Mesenchymal stem cell (in vitro differentiated cells and primary cell): Measurements from ENCODE around the gene CACNA1I.
A peak's percentile ranks its signal among the peaks of the same experiment; 100 is the strongest.

ENCODE experiments used
- DNase-seq: peaks from one replicate; pipeline ENCODE4 v3.0.0-alpha.2; 2013
- H2AFZ ChIP-seq: one replicate; pipeline ENCODE4 v1.6.1; 2013; ENCODE audit warnings: low read depth, mild to moderate bottlenecking, control low read depth, inconsistent platforms, low read length, moderate library complexity
- H2AK5ac ChIP-seq: 2 replicates; pipeline ENCODE4 v1.6.1; 2013; ENCODE audit warnings: low read length, moderate library complexity, mild to moderate bottlenecking, inconsistent platforms; ENCODE audit not compliant: severe bottlenecking
- H2BK120ac ChIP-seq: one replicate; pipeline ENCODE4 v1.6.1; 2013; ENCODE audit warnings: low read depth, mild to moderate bottlenecking, inconsistent platforms, low read length, moderate library complexity
- H2BK12ac ChIP-seq, 2 experiments: one replicate each; pipeline ENCODE4 v1.6.1; 2013; ENCODE audit warnings: inconsistent platforms in 2 of 2, low read length in 2 of 2, mild to moderate bottlenecking in 2 of 2, moderate library complexity in 2 of 2, control low read depth in 1 of 2
- H2BK15ac ChIP-seq: one replicate; pipeline ENCODE4 v1.6.1; 2013; ENCODE audit warnings: mild to moderate bottlenecking, low read depth, inconsistent platforms; ENCODE audit not compliant: poor library complexity, severe bottlenecking
- H2BK5ac ChIP-seq: 2 replicates; pipeline ENCODE4 v1.6.1; 2013; ENCODE audit warnings: low read depth, mild to moderate bottlenecking, low read length, control low read depth, inconsistent platforms; ENCODE audit not compliant: poor library complexity, severe bottlenecking
- H3K14ac ChIP-seq, 2 experiments: one replicate each; pipeline ENCODE4 v1.6.1; 2013; ENCODE audit warnings: inconsistent platforms in 2 of 2, low read length in 2 of 2, control low read depth in 1 of 2, mild to moderate bottlenecking in 1 of 2, moderate library complexity in 1 of 2
- H3K18ac ChIP-seq, 2 experiments: one replicate each; pipeline ENCODE4 v1.6.1; 2013; ENCODE audit warnings: inconsistent platforms in 2 of 2, low read length in 2 of 2, control low read depth in 1 of 2, low read depth in 1 of 2, mild to moderate bottlenecking in 1 of 2
- H3K23ac ChIP-seq, 2 experiments: one replicate each; pipeline ENCODE4 v1.6.1; 2013; ENCODE audit warnings: inconsistent platforms in 2 of 2, low read length in 2 of 2, mild to moderate bottlenecking in 2 of 2, moderate library complexity in 2 of 2, control low read depth in 1 of 2
- H3K27ac ChIP-seq: 2 replicates; pipeline ENCODE4 v1.5.1; 2013; ENCODE audit warnings: mild to moderate bottlenecking, moderate library complexity, low read length, control low read depth, inconsistent platforms; ENCODE audit not compliant: poor library complexity, severe bottlenecking
- H3K27me3 ChIP-seq, 2 experiments: 2 replicates each; pipeline versions ENCODE4 v1.6.1 to v1.7.0; 2013; ENCODE audit warnings: low read length in 2 of 2, mild to moderate bottlenecking in 2 of 2, moderate library complexity in 2 of 2, control low read depth in 1 of 2, inconsistent platforms in 1 of 2; ENCODE audit not compliant: control insufficient read depth in 1 of 2, insufficient read depth in 1 of 2
- H3K36me3 ChIP-seq, 2 experiments: 2 replicates each; pipeline versions ENCODE4 v1.6.1 to v1.7.0; 2013; ENCODE audit warnings: low read length in 2 of 2, control low read depth in 1 of 2, inconsistent platforms in 1 of 2, low read depth in 1 of 2, mild to moderate bottlenecking in 1 of 2; ENCODE audit not compliant: insufficient read depth in 2 of 2, control insufficient read depth in 1 of 2
- H3K4ac ChIP-seq, 2 experiments: one replicate each; pipeline ENCODE4 v1.6.1; 2013; ENCODE audit warnings: inconsistent platforms in 2 of 2, low read length in 2 of 2, mild to moderate bottlenecking in 2 of 2, moderate library complexity in 2 of 2, control low read depth in 1 of 2, low read depth in 1 of 2
- H3K4me1 ChIP-seq: 2 replicates; pipeline ENCODE4 v1.6.1; 2013; ENCODE audit warnings: low read depth, low read length, control low read depth; ENCODE audit not compliant: control insufficient read depth, insufficient read depth
- H3K4me2 ChIP-seq: 2 replicates; pipeline ENCODE4 v1.6.1; 2013; ENCODE audit warnings: low read length, mild to moderate bottlenecking, inconsistent platforms; ENCODE audit not compliant: poor library complexity, severe bottlenecking
- H3K4me3 ChIP-seq, 2 experiments: 2 replicates each; pipeline versions ENCODE4 v1.5.1 to v1.7.0; 2013; ENCODE audit warnings: low read length in 2 of 2, mild to moderate bottlenecking in 2 of 2, control low read depth in 1 of 2, low read depth in 1 of 2; ENCODE audit not compliant: insufficient read depth in 1 of 2
- H3K79me1 ChIP-seq: replicated peaks from 2 replicates; pipeline ENCODE4 v1.6.1; 2013; ENCODE audit warnings: mild to moderate bottlenecking, control low read depth, low read length, inconsistent platforms; ENCODE audit not compliant: poor library complexity, severe bottlenecking
- H3K9ac ChIP-seq: 2 replicates; pipeline ENCODE4 v1.7.0; 2013; ENCODE audit warnings: mild to moderate bottlenecking, low read length, moderate library complexity
- H3K9me3 ChIP-seq: 2 replicates; pipeline ENCODE4 v1.7.0; 2013; ENCODE audit warnings: mild to moderate bottlenecking, low read length; ENCODE audit not compliant: control insufficient read depth
- H4K8ac ChIP-seq: one replicate; pipeline ENCODE4 v1.6.1; 2013; ENCODE audit warnings: inconsistent platforms, mild to moderate bottlenecking, low read length, moderate library complexity
- H4K91ac ChIP-seq: one replicate; pipeline ENCODE4 v1.6.1; 2013; ENCODE audit warnings: mild to moderate bottlenecking, low read length, inconsistent platforms
- WGBS: methylation state at CpG from one replicate; pipeline ENCODE4 v1.1.7; 2013; ENCODE audit warnings: mixed read lengths; 5-methylcytosine and 5-hydroxymethylcytosine counted together

Gene CACNA1I

GRCh38 chr22:39666926-39667325 is 96.4 kb downstream of the CACNA1I start:
- H4K91ac ChIP-seq = no peak overlapping the region
- H3K23ac ChIP-seq = no peak overlapping the region
- peaks cover 20% of the 10 kb centered on the region for H3K9me3 ChIP-seq
- no peak overlapping the region for H3K18ac ChIP-seq
- H2AFZ ChIP-seq = no peak overlapping the region
- no peak overlapping the region for H2BK15ac ChIP-seq
- H2AK5ac ChIP-seq = no peak overlapping the region
- H3K79me1 ChIP-seq = no peaks in the 10 kb centered on the region
- no peak overlapping the region for H2BK120ac ChIP-seq
- H3K4me1 ChIP-seq = peaks cover 10% of the 10 kb centered on the region
- H3K4ac ChIP-seq = no peak overlapping the region
- H2BK12ac ChIP-seq = no peak overlapping the region
- H2BK5ac ChIP-seq = no peak overlapping the region
- no peak overlapping the region for H3K9ac ChIP-seq
- no peak overlapping the region for H3K27ac ChIP-seq
- no peak overlapping the region for H3K4me3 ChIP-seq
- H4K8ac ChIP-seq = no peak overlapping the region
- WGBS = 51% methylated on average over 7 of the region's 7 CpGs
- no peak overlapping the region for H3K14ac ChIP-seq
- no peak overlapping the region for H3K4me2 ChIP-seq
- no peak for DNase-seq
- peaks cover 57% of the 10 kb centered on the region in 2 experiments for H3K27me3 ChIP-seq
- H3K36me3 ChIP-seq = no peaks in the 10 kb centered on the region

GRCh38 chr22:39669432-39669831 is 98.9 kb downstream of the CACNA1I start:
- no peak overlapping the region for H2AFZ ChIP-seq
- no peak overlapping the region for H3K18ac ChIP-seq
- peaks cover 34% of the 10 kb centered on the region for H3K9me3 ChIP-seq
- no peak overlapping the region for H3K4ac ChIP-seq
- no peak overlapping the region for H2BK5ac ChIP-seq
- DNase-seq = no peak
- H2BK15ac ChIP-seq = no peak overlapping the region
- no peak overlapping the region for H3K14ac ChIP-seq
- peaks cover 33 to 39% of the 10 kb centered on the region in 2 experiments for H3K27me3 ChIP-seq
- no peak overlapping the region for H3K4me2 ChIP-seq
- H3K79me1 ChIP-seq = no peaks in the 10 kb centered on the region
- H2AK5ac ChIP-seq = no peak overlapping the region
- peaks cover 7% of the 10 kb centered on the region for H3K4me1 ChIP-seq
- no peak overlapping the region for H2BK12ac ChIP-seq
- H4K91ac ChIP-seq = no peak overlapping the region
- no peak overlapping the region for H3K9ac ChIP-seq
- WGBS = 97% methylated on average over 2 of the region's 2 CpGs
- no peak overlapping the region for H2BK120ac ChIP-seq
- H3K27ac ChIP-seq = no peak overlapping the region
- no peak overlapping the region for H3K4me3 ChIP-seq
- H3K23ac ChIP-seq = no peak overlapping the region
- no peaks in the 10 kb centered on the region for H3K36me3 ChIP-seq
- H4K8ac ChIP-seq = no peak overlapping the region

GRCh38 chr22:39671936-39672335 is 101.4 kb downstream of the CACNA1I start:
- Histone ChIP-seq H2BK15ac (no peak overlapping the region), H3K23ac (no peak overlapping the region), H3K4ac (no peak overlapping the region), H3K36me3 (no peaks in the 10 kb centered on the region), H2BK5ac (no peak overlapping the region), H4K8ac (no peak overlapping the region), H3K4me2 (no peak overlapping the region), H3K79me1 (no peaks in the 10 kb centered on the region), H2BK120ac (no peak overlapping the region), H2AFZ (no peak overlapping the region), H2BK12ac (no peak overlapping the region), H3K14ac (no peak overlapping the region), H4K91ac (no peak overlapping the region), H3K9ac (no peak overlapping the region), H3K4me1 (peaks cover 6% of the 10 kb centered on the region), H3K4me3 (peak overlapping the region in 1 of 2 experiments; percentile 2), H3K27ac (no peak overlapping the region), H3K27me3 (peaks cover 22 to 42% of the 10 kb centered on the region in 2 experiments), H3K9me3 (peaks cover 34% of the 10 kb centered on the region), H3K18ac (no peak overlapping the region), H2AK5ac (no peak overlapping the region)
- 100% methylated on average over 2 of the region's 3 CpGs for WGBS
- no peak for DNase-seq

- Histone ChIP-seq H3K4me1 (peaks cover 6% of the 10 kb centered on the region), H3K4ac (no peak overlapping the region), H2BK12ac (no peak overlapping the region), H3K4me2 (no peak overlapping the region), H4K91ac (no peak overlapping the region), H3K4me3 (no peak overlapping the region), H4K8ac (no peak overlapping the region), H2AK5ac (no peak overlapping the region), H2BK120ac (no peak overlapping the region), H2AFZ (no peak overlapping the region), H3K14ac (no peak overlapping the region), H3K9ac (no peak overlapping the region), H3K36me3 (no peaks in the 10 kb centered on the region), H3K18ac (no peak overlapping the region), H2BK5ac (no peak overlapping the region), H3K27me3 (peaks cover 14 to 41% of the 10 kb centered on the region in 2 experiments), H2BK15ac (no peak overlapping the region), H3K79me1 (no peaks in the 10 kb centered on the region), H3K23ac (no peak overlapping the region), H3K27ac (no peak overlapping the region), H3K9me3 (peaks cover 30% of the 10 kb centered on the region)
- 58% methylated on average over 7 of the region's 7 CpGs for WGBS
- DNase-seq = peak; percentile 6
Observed at GRCh38 chr22:39674536-39674935, 104.0 kb downstream of the CACNA1I start.
